NK-92 (cell line): ENCODE data around the gene TMEM132D.

ENCODE experiments used
- DNase-seq: peaks from one replicate; lab custom pipeline; 2025; ENCODE audit not compliant: unreplicated experiment; lab: John Stamatoyannopoulos, UW

The TMEM132D gene

GRCh38 chr12:129467289-129467688 lies 436.5 kb downstream of the TMEM132D start:
- DNase-seq, result no peak

DNA sequence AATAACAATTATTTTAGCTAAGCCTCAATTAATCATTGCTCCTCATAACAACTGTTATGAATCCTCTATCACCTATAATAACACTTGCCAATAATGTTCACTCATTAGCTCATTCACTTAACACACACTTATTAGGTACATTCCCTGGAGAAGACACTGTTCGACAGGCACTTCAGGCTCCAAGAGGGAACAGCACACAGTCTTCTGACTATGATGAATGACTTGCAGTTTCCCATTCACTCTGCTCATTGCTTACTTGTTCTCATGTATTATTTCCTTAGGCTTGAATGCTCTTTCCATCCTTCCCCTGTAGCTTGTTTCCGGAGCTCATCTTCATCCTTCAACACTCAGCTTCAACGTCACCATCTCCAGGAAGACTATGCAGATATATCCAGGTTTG lies 437.3 kb downstream of the TMEM132D start:
- no peak for DNase-seq

DNA sequence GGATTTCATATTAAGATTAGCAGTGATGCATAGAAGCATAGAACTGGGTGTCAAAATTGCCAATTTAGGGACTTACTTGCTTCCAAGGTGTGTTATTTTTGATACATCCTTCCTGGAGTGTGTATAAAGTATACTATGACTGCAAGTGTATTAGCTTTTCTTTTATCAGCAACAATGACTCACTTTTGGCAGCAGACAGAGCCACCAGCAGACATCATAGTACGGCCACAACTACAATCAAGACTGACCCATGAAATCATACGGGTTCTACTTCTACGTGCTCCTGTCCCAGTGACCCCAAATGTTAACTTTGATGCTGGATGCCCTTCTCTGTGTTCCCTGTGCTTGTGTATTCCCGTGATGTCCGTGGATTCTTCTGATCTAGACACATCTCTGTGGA lies 443.9 kb downstream of the TMEM132D start:
- no peak for DNase-seq

GRCh38 chr12:129446696-129447095 lies 457.1 kb downstream of the TMEM132D start:
- DNase-seq, result no peak

DNA sequence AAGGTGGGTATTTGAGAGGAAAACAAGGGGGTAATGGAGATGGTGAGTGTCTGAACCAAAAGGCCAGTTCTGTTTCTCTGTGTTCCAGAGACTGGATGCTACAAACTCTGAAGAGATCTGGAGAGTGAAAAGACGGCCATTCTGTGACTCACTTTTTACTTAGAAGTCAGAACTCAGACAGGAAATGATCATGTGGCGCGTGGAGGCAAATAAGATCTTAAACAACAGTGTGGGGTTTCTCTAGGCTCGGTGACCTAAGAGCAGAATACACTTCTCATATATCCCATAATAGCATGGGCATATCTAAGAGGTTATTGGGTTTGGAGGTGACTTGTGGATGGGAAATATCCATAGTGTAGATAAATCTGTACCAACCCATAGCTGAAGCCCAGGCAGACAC lies 463.5 kb downstream of the TMEM132D start:
- no peak for DNase-seq

DNA sequence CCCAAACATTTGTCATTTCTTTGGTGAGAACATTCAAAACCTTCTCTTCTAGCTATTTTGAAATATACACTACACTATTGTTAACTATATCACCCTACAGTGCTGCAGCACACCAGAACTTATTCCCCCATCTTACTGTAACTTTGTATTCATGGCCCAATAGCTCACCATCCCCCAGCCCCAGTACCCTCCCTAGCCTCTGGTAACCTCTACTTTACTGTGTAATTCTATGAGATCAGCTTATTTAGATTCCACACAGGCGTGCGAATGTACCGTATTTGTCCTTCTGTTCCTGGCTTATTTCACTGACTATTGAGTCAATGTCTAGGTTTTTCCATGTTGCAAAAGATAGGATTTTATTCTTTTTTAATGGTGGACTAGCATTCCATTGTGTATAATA lies 469.0 kb downstream of the TMEM132D start:
- DNase-seq, result no peak

GRCh38 chr12:129428240-129428936 lies 475.4 kb downstream of the TMEM132D start:
- no peak for DNase-seq

DNA sequence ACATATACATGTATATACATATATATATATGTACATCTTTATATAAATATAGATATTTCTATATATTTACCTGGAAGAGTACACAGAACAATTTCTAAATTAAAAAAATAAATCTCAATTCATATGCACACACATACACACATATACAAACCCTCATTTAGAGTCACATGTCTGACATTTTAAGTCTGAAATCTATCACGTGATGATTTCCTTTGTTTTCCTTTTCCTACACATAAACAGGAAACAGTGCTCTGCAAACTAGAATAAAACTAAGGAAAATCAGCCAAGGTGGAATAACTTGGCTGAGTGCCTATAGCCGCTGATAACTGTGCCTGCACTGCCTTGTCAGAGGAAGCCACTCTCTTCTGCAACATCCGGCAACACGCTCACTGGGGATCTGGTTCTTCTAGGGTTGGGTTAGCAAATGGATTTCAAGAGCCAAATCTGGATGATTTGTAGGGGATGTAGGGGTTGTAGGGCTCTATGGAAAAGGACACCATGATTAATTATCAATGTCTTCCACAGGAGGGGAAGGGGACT lies 480.7 kb downstream of the TMEM132D start:
- DNase-seq, result no peak

DNA sequence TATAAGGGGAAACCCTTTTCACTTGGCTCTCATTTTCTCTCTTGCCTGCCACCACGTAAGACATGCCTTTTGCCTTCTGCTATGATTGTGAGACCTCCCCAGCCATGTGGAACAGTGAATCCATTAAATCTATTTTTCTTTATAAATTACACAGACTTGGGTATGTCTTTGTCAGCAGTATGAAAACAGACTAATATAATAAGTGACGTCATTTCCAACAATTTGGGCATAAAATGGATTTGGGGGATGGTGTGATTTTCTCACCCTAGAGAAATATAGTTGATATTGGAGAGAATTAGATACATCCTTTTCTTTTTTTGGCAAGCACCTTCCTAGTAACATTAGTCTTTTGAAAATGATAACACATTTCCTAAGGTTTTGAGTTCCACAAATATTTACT lies 490.5 kb downstream of the TMEM132D start:
- no peak for DNase-seq

GRCh38 chr12:129409281-129409680 lies 494.5 kb downstream of the TMEM132D start:
- no peak for DNase-seq

DNA sequence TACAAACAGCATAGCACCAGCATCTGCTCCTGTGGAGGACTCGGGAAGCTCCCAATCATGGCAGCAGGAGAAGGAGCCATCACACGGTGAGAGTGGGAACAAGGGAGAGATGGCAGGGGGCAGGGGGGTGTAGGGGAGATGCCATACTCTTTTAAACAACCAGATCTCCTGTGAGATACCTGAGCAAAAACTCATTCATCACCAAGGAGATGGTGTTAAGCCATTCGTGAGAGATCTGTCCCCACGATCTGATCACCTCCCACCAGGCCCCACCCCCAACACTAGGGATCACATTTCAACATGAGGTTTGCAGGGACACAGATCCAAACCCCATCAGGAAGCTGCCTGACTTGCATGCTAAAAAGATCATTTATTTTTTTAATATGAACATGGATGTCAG lies 499.3 kb downstream of the TMEM132D start:
- DNase-seq, result no peak

- DNase-seq, result no peak
Measured at GRCh38 chr12:129401572-129401971, 502.3 kb downstream of the TMEM132D start.

DNA sequence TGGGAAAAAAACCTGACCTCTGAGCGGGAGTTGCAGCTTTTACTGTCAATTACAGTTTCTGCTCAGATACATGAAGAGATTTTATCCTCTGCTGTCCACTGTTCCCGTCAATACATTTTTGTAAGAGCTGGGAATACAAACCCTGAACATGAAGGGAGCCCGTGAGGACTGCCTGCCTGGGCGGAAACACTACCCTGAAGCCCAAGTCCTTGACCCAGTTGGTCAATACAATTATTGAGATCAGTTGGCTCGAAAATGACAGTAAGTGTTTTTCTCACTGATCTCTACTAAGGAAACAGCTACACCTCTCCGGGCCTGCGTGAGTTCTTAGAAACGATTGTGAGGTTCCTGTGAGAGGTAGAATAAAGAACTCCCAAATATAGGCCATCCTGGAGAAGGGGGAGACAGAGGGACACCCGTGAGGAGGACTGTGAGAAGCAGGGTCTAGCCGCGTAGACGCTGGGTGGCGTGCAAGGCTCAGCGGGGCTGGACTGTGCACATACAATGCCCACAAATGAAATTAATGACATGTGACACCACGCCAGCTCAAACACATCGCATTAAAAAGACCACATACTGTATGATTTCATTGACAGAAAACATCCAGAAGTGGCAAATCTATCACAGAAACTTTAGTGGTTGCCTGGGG lies 509.5 kb downstream of the TMEM132D start:
- no peak for DNase-seq

GRCh38 chr12:129393357-129393937 lies 510.4 kb downstream of the TMEM132D start:
- no peak for DNase-seq

DNA sequence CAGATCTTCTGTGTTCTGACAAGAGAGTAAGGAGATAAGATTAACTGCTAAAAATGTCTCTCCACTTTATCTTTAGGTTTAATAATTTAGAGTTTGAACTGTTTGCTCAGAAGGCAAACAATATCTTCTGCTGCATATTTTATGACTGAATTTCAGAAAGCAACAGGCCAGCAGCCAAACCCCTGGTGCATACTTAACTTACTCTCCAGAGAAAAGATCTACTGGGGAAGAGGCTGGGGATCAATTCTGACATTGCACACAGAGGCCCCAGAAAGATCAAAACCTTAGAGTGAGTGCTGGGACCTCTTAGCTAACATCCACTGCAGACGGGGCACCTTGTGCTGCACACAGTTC lies 518.2 kb downstream of the TMEM132D start:
- DNase-seq, result no peak

GRCh38 chr12:129383956-129384355 lies 519.9 kb downstream of the TMEM132D start:
- DNase-seq, result no peak

GRCh38 chr12:129381715-129382114 lies 522.1 kb downstream of the TMEM132D start:
- DNase-seq, result no peak

DNA sequence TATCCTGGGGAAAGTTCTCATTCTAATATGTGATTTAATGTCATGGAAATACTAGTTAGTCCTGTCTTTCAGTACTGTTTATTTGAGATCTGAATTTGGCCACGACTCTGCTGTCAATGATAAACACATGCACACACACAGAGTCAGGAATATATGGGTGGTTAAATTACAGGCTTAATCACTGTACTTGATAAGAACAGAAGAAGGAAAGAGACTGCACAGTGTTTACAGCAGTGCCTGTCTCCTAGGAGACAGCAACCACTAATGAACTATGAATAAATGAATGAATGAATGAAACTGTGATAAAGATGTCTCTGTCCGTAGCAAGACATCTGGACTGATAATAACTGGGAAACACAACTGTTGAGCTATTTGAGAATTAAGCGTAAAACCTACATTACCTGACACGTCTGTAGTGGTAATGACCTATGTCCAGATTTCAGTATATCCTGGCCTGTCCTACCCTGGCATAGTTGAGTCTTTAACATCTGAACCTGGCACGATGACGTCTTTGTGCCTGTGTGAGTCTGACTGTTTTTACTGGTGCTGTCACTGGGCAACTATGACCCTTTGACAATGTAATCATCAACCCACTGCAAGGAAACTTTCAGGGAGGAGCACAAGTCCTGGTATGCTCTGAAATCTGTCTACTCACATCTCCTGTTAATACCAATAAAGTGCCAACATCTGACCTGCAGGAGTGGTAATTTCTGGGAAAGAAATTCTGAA lies 524.6 kb downstream of the TMEM132D start:
- no peak for DNase-seq

DNA sequence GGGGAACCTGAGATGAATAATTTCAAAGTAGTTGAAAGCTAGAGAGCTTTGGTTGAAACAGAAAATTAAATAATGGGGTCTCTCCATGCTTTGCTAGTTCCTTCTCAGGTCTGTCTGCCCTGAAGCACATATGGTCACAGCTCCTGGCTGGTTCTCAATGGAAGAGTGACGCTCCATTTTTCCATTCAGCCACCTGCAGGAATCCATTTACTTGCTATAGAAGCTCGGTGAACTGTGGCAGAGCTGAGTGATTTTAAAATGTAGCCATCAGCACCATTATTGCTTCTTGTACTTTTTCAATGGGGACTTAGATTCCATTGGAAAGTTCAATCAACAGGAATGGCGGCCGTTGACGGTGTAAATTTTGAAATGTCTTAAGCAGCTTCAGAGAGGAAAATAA lies 525.3 kb downstream of the TMEM132D start:
- no peak for DNase-seq

- no peak for DNase-seq
Measured at GRCh38 chr12:129373746-129374145, 530.1 kb downstream of the TMEM132D start.

GRCh38 chr12:129372876-129373275 lies 530.9 kb downstream of the TMEM132D start:
- no peak for DNase-seq

GRCh38 chr12:129372348-129372747 lies 531.5 kb downstream of the TMEM132D start:
- DNase-seq, result no peak
